Activated T-cell treated with anti-CD3 and anti-CD28 coated beads, Interleukin-2, amount 50 U/mL, for 24 hours (primary cell): Measurements from ENCODE around the gene STARD5.

ENCODE experiments used
- DNase-seq: peaks from one replicate; pipeline ENCODE4 v3.0.0-alpha.2; 2020
- H3K27ac Mint-ChIP-seq: 2 replicates; pipeline ENCODE4 v1.8.0; 2020; ENCODE audit warnings: mild to moderate bottlenecking, mixed read lengths
- H3K27me3 Mint-ChIP-seq: 2 replicates; pipeline ENCODE4 v1.8.0; 2020; ENCODE audit warnings: mixed read lengths
- H3K36me3 Mint-ChIP-seq: 2 replicates; pipeline ENCODE4 v1.8.0; 2020; ENCODE audit warnings: low read depth, mixed read lengths
- H3K4me1 Mint-ChIP-seq: 2 replicates; pipeline ENCODE4 v1.8.0; 2020; ENCODE audit warnings: low read depth, mixed read lengths
- H3K4me3 Mint-ChIP-seq: 2 replicates; pipeline ENCODE4 v1.8.0; 2020; ENCODE audit warnings: mild to moderate bottlenecking, moderate library complexity, mixed read lengths
- H3K9me3 Mint-ChIP-seq: 2 replicates; pipeline ENCODE4 v1.8.0; 2020; ENCODE audit warnings: mixed read lengths

STARD5 gene

DNA sequence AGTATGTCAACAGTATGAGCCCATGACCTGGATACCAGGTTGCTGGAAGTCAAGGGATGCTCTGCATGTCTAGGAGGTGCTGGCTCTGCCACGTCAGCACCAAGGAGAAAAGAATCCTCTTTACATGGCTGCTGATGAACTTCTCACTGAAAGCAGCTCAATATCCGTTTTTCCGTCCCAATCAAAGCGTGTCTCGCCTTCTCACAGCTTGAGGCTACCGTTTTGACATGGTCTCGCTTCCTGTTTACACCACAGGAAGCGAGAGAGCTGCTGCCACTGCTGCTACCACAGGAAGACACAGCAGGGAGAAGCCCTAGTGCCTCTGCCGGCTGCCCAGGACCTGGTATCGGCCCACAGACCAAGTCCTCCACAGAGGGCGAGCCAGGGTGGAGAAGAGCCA is 27.3 kb downstream of the STARD5 start:
- peak overlapping the region; percentile 96 for H3K27ac Mint-ChIP-seq
- peak; percentile 75 for DNase-seq
- H3K4me1 Mint-ChIP-seq, result peaks cover 99% of the 10 kb centered on the region
- no peaks in the 10 kb centered on the region for H3K9me3 Mint-ChIP-seq
- peaks cover 47% of the 10 kb centered on the region for H3K36me3 Mint-ChIP-seq
- no peaks in the 10 kb centered on the region for H3K27me3 Mint-ChIP-seq
- H3K4me3 Mint-ChIP-seq, result peak overlapping the region; percentile 91

DNA sequence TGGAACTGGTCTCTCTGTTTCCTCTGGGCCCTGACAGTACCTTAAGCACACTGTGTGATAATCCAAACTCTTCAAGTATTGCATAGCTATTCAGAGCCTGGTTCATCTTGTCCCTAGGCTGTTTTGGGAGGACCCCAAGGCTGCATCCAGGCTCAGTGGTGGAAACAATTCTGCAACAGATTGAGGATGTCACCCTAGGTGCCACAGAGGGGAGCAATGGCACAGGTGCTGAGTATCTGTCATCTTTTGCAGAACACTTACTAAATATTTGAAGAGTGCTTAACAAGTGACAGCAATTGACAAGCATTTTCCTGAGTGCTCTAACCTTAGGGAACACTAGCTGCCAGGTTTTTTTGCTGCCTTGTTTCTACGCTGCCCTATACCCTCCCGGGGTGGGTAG is 27.8 kb downstream of the STARD5 start:
- peak overlapping the region; percentile 91 for H3K4me3 Mint-ChIP-seq
- peaks cover 99% of the 10 kb centered on the region for H3K4me1 Mint-ChIP-seq
- peaks cover 42% of the 10 kb centered on the region for H3K36me3 Mint-ChIP-seq
- no peak for DNase-seq
- no peaks in the 10 kb centered on the region for H3K9me3 Mint-ChIP-seq
- H3K27me3 Mint-ChIP-seq, result no peaks in the 10 kb centered on the region
- H3K27ac Mint-ChIP-seq, result peak overlapping the region; percentile 96

DNA sequence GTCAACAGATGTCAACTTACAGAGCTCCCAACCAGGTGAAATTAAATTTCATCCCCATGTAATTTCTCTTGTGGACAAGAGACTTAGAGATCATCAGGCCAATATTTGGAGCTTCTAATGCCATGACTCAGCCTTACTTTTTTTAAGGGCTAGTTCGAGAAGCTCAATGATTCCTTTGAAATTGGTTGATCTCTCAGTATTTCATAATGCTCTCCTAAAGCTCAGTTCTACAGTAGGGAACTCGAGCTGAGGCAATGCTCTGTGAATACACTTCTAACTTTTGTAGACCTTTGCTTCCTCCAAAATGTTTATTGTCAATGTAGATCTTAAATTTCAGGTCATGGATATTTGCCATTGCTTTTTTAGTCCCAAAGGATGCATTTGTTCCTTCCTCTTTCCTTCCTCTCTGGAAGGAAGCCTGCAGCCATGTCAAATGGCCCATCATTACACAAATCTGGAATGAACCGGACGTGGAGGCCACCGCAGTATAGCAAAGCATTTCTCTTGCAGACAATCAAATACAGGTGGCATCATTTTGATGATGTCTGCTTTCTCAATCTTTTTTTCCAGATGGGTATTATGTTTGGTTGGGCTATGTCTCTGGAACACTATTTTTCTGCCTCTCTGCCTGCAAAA is 28.3 kb downstream of the STARD5 start:
- Mint-ChIP-seq H3K27ac (peak overlapping the region; percentile 96), H3K4me1 (peaks cover 98% of the 10 kb centered on the region), H3K9me3 (no peaks in the 10 kb centered on the region), H3K36me3 (peaks cover 36% of the 10 kb centered on the region), H3K27me3 (no peaks in the 10 kb centered on the region), H3K4me3 (peak overlapping the region; percentile 91)
- DNase-seq, result no peak

DNA sequence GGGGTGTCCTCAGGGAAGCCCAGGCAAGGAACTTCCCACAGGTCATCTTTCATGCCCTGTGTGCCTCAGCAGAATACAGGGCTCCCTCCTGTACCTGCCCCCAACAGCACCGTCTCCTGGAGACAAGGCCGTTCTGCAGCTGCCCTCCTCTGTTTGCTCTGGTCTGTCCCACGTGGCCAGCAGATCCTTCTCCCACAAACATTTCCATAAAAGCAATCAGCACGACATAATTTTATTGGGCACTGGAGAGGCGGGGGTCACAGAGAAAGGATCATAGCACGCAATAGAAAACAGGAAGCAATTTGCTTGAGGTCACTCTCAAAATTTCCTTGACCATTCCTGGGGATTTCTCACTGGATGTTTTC is 29.4 kb downstream of the STARD5 start:
- Mint-ChIP-seq H3K4me1 (peaks cover 99% of the 10 kb centered on the region), H3K27me3 (no peaks in the 10 kb centered on the region), H3K9me3 (peaks cover 3% of the 10 kb centered on the region), H3K27ac (peak overlapping the region; percentile 96), H3K4me3 (peak overlapping the region; percentile 91), H3K36me3 (peaks cover 26% of the 10 kb centered on the region)
- no peak for DNase-seq

DNA sequence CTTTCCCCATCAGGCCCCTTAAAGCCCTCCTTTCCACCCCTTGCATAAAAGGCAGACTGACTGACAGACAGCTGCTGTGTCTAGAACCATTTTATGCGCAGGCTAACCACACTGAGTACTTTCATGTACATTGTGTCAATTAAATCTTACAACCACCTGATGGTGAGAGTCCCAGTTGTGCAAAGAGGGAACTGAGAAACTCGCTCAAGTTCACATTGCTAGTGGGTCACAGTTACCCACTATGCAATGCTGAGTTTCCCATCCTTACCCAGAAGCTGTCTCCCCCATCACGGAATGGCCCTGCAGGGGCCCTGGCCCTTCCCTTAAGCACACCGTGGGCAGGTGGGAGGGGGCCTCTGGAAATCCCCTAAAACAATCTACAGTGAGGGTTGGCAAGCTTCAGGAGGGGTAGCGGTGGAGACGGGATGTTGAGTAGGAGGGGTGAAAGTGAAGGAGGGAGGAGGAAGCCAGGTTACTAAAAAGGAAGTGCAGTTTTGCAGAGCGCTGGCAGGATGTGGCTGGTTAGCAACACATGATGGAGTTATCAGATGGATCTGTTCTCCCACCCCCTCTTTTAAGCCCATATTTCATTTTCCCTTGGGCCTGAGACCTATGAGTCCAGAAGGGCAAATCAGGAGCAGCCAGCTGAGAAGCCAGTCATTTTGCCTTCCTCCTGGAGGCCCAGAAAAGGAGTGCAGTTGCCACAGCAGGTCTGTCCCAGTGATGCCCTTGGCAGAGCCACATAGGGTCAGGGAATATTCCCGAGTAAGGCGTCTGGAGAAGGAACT is 30.0 kb downstream of the STARD5 start:
- DNase-seq, result peak; percentile 86
- Mint-ChIP-seq H3K36me3 (peaks cover 23% of the 10 kb centered on the region), H3K27ac (peak overlapping the region; percentile 96), H3K4me1 (peaks cover 98% of the 10 kb centered on the region), H3K9me3 (peaks cover 3% of the 10 kb centered on the region), H3K27me3 (no peaks in the 10 kb centered on the region), H3K4me3 (peak overlapping the region; percentile 91)

DNA sequence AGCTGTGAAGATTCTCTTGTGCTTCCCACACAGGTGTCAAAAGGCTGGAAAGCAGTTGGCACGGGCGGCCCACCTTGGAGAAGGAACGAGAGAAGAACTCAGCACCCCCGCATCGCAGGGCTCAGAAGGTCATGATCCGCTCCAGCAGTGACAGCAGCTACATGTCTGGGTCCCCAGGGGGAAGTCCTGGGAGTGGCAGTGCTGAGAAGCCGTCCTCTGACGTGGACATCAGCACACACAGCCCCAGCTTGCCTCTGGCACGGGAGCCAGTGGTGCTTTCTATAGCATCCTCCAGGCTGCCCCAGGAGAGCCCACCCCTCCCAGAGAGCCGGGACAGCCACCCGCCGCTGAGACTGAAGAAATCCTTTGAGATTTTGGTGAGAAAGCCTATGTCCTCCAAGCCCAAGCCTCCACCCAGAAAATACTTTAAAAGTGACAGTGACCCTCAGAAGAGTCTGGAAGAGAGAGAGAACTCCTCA is 31.4 kb downstream of the STARD5 start:
- peaks cover 17% of the 10 kb centered on the region for H3K36me3 Mint-ChIP-seq
- H3K4me1 Mint-ChIP-seq, result peaks cover 98% of the 10 kb centered on the region
- H3K27me3 Mint-ChIP-seq, result no peaks in the 10 kb centered on the region
- peak overlapping the region; percentile 96 for H3K27ac Mint-ChIP-seq
- peaks cover 11% of the 10 kb centered on the region for H3K9me3 Mint-ChIP-seq
- peak overlapping the region; percentile 91 for H3K4me3 Mint-ChIP-seq
- peak; percentile 62 for DNase-seq

DNA sequence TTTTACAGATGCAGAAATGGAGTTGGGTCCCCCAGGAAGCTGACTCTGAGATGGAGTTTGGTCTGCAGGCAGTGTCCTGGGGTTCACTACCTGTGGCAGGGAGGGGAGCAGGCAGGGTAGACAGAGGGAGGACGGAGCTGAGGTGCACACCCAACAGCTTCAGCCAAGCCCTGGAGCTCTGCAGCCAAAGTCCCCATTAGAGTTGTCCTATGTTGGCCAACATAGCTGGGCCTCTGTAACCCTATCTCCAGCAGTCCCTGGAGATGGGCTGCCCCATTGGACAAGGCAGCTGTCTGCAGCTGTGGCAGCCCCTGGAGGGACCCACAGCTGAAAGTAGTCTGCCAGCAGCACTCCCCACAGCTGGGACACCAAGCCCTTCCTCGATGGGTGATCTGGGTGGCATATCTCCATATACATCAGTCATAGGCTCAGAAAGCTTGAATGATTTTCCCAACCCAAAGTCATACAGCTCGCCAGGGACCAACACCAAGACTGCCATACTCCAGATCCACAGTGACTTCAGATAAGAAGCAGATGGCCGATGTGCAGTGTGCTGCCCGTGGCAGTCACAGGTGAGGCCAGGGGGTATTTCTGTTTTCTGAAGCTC is 31.9 kb downstream of the STARD5 start:
- Mint-ChIP-seq H3K36me3 (peaks cover 17% of the 10 kb centered on the region), H3K4me1 (peaks cover 98% of the 10 kb centered on the region), H3K4me3 (peak overlapping the region; percentile 91), H3K27ac (peak overlapping the region; percentile 96), H3K9me3 (peaks cover 13% of the 10 kb centered on the region), H3K27me3 (no peaks in the 10 kb centered on the region)
- DNase-seq, result peak; percentile 47

DNA sequence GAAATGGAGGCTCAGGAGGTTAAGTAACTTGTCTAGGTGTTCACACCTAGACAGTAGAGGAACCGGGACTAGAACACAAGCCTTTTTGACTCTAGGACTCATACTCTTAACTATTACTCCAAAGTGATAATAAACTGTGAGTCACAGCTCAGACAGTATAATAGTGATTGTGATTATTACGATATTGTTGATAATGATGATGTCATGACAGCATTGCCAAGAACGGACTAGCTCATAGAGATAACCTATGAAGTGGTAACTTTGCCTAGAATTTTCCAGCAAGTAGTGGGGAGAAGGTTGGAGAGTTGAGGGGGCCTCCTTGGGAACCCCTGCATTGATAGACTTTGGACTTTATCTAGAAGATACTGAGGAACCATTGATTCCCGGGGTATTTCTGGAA is 34.0 kb downstream of the STARD5 start:
- Mint-ChIP-seq H3K9me3 (peaks cover 15% of the 10 kb centered on the region), H3K27ac (no peak overlapping the region), H3K4me1 (peaks cover 98% of the 10 kb centered on the region), H3K36me3 (peaks cover 29% of the 10 kb centered on the region), H3K27me3 (no peaks in the 10 kb centered on the region), H3K4me3 (no peak overlapping the region)
- DNase-seq, result no peak

DNA sequence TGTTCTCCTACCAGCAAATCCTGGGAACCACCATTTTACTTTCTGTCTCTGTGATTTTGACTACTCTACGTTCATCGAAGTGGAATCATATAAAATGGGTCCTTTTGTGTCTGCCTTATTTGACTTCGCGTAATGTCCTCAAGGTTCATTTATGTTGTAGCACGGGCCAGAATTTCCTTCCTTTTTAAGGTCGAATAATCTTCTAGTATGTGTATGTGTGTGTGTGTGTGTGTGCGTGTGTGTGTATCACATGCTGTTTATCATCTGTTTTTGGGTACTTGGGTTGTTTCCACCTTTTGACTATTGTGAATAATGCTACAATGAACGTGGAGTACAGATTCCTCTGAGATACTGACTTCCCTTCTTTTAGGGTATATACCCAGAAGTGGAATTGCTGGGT is 35.3 kb downstream of the STARD5 start:
- peaks cover 93% of the 10 kb centered on the region for H3K4me1 Mint-ChIP-seq
- no peak for DNase-seq
- H3K36me3 Mint-ChIP-seq, result peaks cover 33% of the 10 kb centered on the region
- H3K27ac Mint-ChIP-seq, result peak overlapping the region; percentile 31
- peaks cover 15% of the 10 kb centered on the region for H3K9me3 Mint-ChIP-seq
- no peak overlapping the region for H3K4me3 Mint-ChIP-seq
- H3K27me3 Mint-ChIP-seq, result no peaks in the 10 kb centered on the region

DNA sequence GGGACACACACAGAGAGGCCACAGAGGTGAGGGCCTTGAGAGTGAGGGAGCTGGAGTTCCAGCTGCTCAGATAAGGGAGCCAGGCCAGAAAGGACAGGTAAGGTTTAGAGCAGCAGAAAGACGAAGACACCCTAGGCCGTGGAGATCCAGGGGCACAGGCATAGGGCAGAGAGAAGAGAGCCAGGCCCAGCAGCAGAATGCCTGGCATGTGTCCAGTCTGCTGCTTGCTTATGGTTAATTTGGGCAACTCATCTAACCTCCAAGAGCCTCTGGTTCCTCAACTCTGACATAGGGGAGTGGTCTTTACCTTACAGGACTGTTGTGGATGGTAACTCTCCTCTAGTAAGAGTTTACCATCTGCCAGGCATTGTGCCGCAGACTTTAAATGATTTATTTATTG is 35.9 kb downstream of the STARD5 start:
- Mint-ChIP-seq H3K4me3 (no peak overlapping the region), H3K27me3 (no peaks in the 10 kb centered on the region), H3K27ac (peak overlapping the region; percentile 93), H3K36me3 (peaks cover 36% of the 10 kb centered on the region), H3K9me3 (peaks cover 15% of the 10 kb centered on the region), H3K4me1 (peaks cover 87% of the 10 kb centered on the region)
- DNase-seq, result peak; percentile 27

DNA sequence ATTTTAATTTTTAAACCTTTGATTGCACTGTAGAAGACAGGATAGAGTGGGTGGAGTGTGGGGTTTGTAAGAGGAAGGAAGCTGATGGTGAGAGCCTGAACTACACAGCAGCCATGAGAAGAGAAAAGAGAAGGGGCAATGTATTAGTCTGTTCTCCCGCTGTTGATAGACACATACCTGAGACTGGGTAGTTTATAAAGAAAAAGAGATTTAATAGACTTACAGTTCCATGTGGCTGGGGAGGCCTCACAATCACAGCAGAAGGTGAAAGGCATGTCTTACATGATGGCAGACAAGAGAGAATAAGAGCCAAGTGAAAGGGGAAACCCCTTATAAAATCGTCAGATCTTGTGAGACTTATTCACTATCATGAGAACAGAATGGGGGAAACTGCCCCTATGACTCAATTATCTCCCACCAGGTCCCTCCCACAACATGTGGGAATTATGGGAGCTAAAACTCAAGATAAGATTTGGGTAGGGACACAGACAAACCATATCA is 37.3 kb downstream of the STARD5 start:
- H3K4me1 Mint-ChIP-seq, result peaks cover 79% of the 10 kb centered on the region
- H3K4me3 Mint-ChIP-seq, result peak overlapping the region; percentile 77
- peak overlapping the region; percentile 93 for H3K27ac Mint-ChIP-seq
- peaks cover 36% of the 10 kb centered on the region for H3K36me3 Mint-ChIP-seq
- H3K27me3 Mint-ChIP-seq, result no peaks in the 10 kb centered on the region
- peak; percentile 59 for DNase-seq
- peaks cover 15% of the 10 kb centered on the region for H3K9me3 Mint-ChIP-seq

DNA sequence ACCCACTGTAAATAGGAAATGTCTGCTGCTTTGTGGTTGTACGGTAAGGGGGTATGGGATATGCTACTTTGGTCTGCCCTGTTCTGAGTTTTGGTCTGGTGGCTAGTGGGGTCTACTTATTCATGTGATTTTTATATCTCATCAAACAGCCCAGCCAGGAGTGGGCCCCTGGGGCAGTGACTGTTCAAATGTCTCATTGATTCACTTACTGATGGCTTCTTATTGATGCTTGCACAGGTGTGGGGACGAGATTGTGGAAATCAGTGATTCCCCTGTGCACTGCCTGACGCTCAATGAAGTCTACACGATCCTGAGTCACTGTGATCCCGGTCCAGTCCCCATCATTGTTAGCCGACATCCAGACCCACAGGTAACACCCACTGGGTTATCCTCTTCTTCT is 38.5 kb downstream of the STARD5 start:
- H3K27me3 Mint-ChIP-seq, result no peaks in the 10 kb centered on the region
- H3K36me3 Mint-ChIP-seq, result peaks cover 36% of the 10 kb centered on the region
- DNase-seq, result peak; percentile 29
- peaks cover 80% of the 10 kb centered on the region for H3K4me1 Mint-ChIP-seq
- peaks cover 15% of the 10 kb centered on the region for H3K9me3 Mint-ChIP-seq
- H3K4me3 Mint-ChIP-seq, result peak overlapping the region; percentile 77
- peak overlapping the region; percentile 93 for H3K27ac Mint-ChIP-seq

DNA sequence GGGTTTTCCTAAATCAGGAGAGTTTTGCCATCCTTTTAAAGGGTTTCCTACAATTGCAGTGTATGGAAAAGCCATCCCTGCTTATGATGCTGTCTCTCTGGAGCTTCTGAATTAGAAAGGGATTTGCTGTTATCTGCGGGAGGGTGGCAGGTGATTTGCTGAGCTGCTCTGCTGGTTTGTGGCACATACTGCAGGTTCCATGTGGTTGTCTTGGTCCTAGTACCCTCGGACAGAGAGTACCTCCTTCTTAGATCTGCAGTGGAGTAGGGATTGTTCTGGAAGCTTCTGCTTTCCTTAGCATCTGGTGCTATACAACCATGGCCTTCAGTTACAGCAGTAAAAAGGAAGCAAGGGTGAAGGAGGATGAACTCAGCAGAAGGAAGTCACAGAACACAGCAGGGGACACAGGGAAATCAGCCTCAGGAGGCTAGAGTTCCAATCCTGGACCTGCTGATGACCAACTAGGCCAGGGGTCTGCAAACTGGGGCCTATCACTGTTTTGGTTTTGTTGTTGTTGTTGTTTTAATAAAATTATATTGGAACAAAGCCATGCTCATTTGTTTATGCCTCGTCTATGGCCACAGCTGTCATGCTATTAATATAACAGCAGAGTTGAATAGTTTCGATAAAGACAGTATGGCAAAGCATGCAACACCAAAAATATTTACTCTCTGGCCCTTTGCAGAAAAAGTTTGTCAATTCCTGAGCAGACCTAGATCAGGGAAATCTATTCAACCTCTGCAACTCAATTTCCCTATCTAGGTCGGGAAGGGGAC is 39.5 kb downstream of the STARD5 start:
- peak overlapping the region; percentile 77 for H3K4me3 Mint-ChIP-seq
- no peak for DNase-seq

DNA sequence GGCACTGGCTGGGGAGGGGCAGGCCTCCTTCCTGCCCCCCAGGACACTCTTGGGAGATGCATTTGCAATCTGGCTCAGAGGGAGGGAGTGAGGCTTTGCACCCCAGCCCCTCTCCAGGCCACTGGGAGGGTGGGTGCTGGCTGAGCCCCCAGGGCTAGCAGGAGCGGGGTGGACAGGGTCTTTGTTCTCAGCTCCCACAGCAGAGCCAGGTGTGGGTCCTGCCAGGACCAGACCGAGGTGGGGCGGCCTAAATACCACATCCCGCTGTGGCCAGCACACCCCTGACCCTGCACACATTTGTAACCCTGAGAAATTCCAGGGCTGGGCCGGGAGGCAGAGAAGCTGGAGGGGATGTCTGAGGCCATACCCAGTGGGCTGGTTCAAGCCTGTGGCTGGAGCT is 41.0 kb downstream of the STARD5 start:
- Mint-ChIP-seq H3K4me3 (no peak overlapping the region), H3K27me3 (no peaks in the 10 kb centered on the region), H3K27ac (no peak overlapping the region), H3K9me3 (peaks cover 7% of the 10 kb centered on the region), H3K4me1 (peaks cover 76% of the 10 kb centered on the region), H3K36me3 (peaks cover 37% of the 10 kb centered on the region)
- peak; percentile 25 for DNase-seq

More for the DNA sequence above, 39.5 kb downstream of the STARD5 start:
- H3K9me3 Mint-ChIP-seq, result peaks cover 12% of the 10 kb centered on the region
- H3K27ac Mint-ChIP-seq, result peak overlapping the region; percentile 93
- H3K36me3 Mint-ChIP-seq, result peaks cover 35% of the 10 kb centered on the region
- peaks cover 80% of the 10 kb centered on the region for H3K4me1 Mint-ChIP-seq
- H3K27me3 Mint-ChIP-seq, result no peaks in the 10 kb centered on the region
